Measurements from ENCODE around the gene KCTD11.
A peak's percentile ranks its signal among the peaks of the same experiment; 100 is the strongest.

The KCTD11 gene

DNA sequence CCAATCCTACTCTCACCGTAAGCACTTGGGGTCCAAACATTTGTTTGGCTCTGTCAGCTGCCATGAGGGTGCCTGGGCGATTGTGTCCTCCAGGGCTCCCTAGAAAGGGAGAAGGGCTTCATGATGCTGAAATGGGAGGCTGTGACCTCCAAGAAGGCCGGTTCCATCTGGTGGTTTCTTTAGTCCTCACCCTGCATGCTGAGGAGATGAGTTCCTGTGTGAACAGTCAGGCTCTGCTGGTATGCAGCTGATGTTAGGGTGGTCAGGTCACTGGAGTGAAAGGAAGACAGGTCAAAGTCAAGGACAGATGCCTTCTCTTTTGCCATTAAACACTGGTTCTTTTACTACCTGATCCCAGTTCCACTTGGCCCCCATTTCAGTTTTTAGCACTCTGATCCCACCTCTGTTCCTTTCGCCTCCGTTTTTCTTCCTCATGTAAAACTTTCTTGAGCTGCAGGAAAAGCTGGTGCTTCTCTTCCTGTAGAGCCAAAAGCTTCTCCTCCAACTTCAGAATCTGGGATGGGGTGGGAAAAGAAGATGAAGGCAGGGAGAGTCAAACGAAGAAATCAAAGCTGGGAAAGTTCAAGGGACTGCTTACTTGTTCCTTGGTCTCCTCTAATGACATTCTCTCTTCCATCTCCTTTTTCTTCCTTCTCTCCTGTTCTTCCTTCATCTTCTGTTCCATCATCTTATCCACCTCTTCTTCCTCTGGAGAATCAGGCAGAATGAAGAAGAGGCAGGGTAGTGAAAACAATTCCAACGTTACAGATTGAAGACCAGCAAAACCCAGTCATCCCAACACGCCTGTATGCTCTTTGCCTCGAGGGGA, 37.9 kb upstream of the KCTD11 start:
- Histone ChIP-seq H3K27ac (ENCODE audit: low read depth, low read length) (peak overlapping the region; percentile 95), H3K4me1 (ENCODE audit: insufficient read depth, low read length) (peaks cover 45% of the 10 kb centered on the region)

DNA sequence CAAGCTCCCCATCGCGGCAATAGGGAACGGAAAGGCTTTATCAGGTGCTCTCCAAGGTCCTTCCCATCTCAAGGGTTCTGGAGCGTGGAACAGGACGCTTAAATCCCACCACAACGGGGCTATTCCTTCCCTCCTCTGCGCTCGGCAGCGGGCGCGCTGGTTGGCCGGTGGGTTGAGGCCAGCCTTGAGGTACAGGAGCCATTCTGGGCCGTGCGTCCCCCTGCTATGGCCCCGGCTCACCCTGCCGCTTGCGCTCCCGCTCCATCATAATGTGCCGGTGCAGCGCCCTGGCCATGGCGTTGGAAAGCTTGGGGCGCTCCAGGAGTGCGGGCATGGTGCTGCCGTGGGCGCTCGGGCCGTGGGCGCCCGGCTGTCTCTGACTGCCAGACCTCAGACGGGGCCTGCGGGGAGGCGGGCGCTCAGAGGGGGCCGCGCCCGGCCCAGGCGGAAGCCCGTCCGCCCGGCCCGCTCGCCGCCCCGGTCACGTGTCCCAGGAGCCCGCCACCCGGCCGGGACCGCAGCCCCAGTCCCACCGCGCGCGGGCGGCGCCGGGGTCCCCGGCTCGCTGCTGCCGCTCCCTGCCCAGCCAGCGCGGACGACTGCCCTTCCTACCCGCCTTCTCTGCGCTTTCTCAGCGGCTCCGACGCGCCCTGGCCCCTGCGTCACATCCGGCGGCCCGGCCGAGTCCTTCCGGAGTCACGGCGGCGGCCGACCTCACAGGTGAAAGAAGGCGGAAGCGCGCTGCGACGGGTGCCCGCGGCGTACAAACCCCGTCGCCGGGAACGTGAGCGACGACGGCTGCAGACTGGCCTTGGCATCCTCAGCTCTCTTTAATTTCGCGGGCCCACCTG, 37.0 kb upstream of the KCTD11 start, which contains the start of gene GPS2:
TSS of gene GPS2 (minus strand) at position 642 of the 851 bp plus-strand sequence. CDS start at position 334, 308 bp downstream.
- peaks cover 37% of the 10 kb centered on the region for H3K4me1 ChIP-seq (ENCODE audit: insufficient read depth, low read length)

More for the DNA sequence above, 37.9 kb upstream of the KCTD11 start:
- H3K4me3 ChIP-seq (ENCODE audit: low read depth in 1 of 2, low read length in 2 of 2), result peak overlapping the region; percentile 39 to 77
- H3K27me3 ChIP-seq (ENCODE audit: control insufficient read depth in 1 of 2, insufficient read depth in 2 of 2, low read length in 2 of 2), result no peaks in the 10 kb centered on the region
- peak overlapping the region; percentile 68 for H3K9ac ChIP-seq (ENCODE audit: low read length)
- H3K36me3 ChIP-seq (ENCODE audit: insufficient read depth, low read length), result peaks cover 75% of the 10 kb centered on the region
- H3K9me3 ChIP-seq (ENCODE audit: low read length), result no peaks in the 10 kb centered on the region

DNA sequence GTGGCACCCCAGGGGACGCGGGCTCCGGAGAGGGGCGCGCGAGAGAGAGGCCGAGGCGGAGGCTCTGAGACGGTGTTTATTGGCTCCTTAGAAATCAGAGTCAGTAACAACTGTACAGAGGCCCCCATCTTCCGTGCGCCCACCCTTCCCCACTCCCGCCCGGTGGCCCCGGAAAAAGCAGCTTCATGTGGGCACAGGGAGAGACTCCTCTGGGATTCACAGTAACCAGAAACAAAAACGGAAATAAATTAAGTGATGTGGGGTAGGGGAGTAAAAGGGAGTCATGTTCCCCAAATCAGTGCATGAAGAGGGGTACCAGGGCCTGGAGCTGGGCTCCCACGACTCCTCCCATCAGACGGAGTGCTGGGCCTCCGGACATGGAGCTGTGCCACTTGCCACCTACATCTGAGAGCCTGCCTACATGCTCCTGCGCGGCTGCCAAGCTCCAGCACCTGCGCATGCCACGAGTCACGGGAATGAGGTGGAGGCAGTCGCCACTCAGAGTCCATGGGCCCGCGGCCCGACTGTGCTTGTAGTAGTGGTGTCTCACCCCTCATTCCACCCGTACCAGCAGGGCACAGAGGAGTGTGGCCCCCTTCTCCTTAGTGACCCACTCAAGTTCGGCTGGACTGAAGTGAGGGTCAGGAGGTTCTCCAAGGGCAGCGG, 36.3 kb upstream of the KCTD11 start:
- H3K4me3 ChIP-seq (ENCODE audit: low read depth in 1 of 2, low read length in 2 of 2), result peak overlapping the region; percentile 39 to 77
- peaks cover 31% of the 10 kb centered on the region for H3K4me1 ChIP-seq (ENCODE audit: insufficient read depth, low read length)
- no peaks in the 10 kb centered on the region for H3K9me3 ChIP-seq (ENCODE audit: low read length)
- peaks cover 66% of the 10 kb centered on the region for H3K36me3 ChIP-seq (ENCODE audit: insufficient read depth, low read length)
- no peaks in the 10 kb centered on the region for H3K27me3 ChIP-seq (ENCODE audit: control insufficient read depth in 1 of 2, insufficient read depth in 2 of 2, low read length in 2 of 2)
- H3K9ac ChIP-seq (ENCODE audit: low read length), result peak overlapping the region; percentile 82
- peak overlapping the region; percentile 95 for H3K27ac ChIP-seq (ENCODE audit: low read depth, low read length)

More for the DNA sequence above, 37.0 kb upstream of the KCTD11 start, which contains the start of gene GPS2:
- H3K27me3 ChIP-seq (ENCODE audit: control insufficient read depth in 1 of 2, insufficient read depth in 2 of 2, low read length in 2 of 2), result no peaks in the 10 kb centered on the region
- no peaks in the 10 kb centered on the region for H3K9me3 ChIP-seq (ENCODE audit: low read length)
- peaks cover 68% of the 10 kb centered on the region for H3K36me3 ChIP-seq (ENCODE audit: insufficient read depth, low read length)
- H3K9ac ChIP-seq (ENCODE audit: low read length), result peak within 1 kb of the TSS; percentile 82
- peak within 1 kb of the TSS; percentile 95 for H3K27ac ChIP-seq (ENCODE audit: low read depth, low read length)
- H3K4me3 ChIP-seq (ENCODE audit: low read depth in 1 of 2, low read length in 2 of 2), result peak within 1 kb of the TSS; percentile 39 to 77

DNA sequence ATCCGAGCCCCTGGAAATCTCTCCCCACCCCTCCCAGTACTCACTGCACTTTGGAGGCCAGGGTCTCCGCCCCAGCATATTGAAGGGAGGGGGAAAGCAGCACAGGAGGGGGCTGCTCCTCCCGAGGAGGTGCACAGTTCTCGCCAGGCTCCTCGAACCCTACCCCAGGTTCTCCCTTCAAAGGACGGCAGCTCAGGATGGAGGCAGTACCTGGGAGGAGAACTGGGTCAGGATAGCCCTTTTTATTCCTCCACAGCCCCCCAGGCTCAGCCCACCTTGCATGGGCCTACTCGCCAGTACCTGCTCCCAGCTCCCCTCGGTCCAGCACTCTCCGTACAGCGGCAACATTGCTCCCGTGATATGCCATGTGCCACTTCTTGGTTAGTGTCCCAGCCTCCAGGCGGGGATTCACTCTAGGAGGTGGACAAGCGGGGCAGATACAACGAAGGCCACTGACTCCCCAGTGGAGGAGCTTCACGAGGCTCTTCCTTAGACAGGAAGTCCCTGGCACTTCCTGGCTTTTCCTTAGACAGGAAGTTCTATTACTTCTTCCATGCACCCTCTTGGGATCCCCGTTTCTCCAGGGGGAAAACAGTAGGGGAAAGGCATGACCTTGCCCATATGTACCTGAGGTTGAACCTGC, 34.7 kb upstream of the KCTD11 start:
- no peaks in the 10 kb centered on the region for H3K27me3 ChIP-seq (ENCODE audit: control insufficient read depth in 1 of 2, insufficient read depth in 2 of 2, low read length in 2 of 2)
- no peaks in the 10 kb centered on the region for H3K9me3 ChIP-seq (ENCODE audit: low read length)
- H3K4me3 ChIP-seq (ENCODE audit: low read depth in 1 of 2, low read length in 2 of 2), result no peak overlapping the region
- peaks cover 29% of the 10 kb centered on the region for H3K4me1 ChIP-seq (ENCODE audit: insufficient read depth, low read length)
- no peak overlapping the region for H3K27ac ChIP-seq (ENCODE audit: low read depth, low read length)
- H3K36me3 ChIP-seq (ENCODE audit: insufficient read depth, low read length), result peaks cover 68% of the 10 kb centered on the region
- no peak overlapping the region for H3K9ac ChIP-seq (ENCODE audit: low read length)

DNA sequence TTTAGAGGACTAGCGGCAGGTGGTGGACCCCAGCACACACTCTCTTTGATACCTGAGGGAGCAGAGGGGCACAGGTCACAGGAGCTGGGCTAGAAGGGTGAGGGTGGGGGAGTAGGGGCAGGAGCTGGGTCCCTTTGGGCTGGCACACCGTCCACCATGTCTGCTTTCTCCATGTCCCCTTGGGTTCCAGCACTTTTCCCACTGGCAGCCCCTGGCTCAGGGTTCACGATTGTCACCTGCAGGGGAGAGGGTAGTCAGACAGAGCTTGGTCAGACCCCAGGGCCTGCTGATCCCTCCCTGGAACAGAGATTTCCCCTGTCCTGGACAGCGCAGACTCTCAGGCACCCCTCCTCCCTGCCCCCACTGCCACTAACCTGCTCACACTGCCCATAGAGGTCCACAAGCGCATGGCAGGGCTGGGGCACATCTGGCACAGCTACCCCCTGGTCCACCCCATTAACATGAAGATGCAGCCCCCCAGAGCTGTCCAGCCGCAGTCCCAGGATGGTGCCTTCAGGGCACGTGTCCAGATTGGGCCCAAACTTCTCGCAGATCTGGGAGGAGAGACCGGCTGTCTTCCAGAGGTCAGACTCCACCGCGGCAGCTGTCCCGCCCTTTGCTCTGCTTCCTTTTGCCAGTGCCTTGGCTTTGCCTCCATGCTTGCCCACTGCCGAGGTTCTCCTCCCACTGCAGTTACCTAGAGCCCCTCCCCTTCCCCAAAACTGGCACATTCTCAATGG, 33.7 kb upstream of the KCTD11 start:
- Histone ChIP-seq H3K27me3 (ENCODE audit: control insufficient read depth in 1 of 2, insufficient read depth in 2 of 2, low read length in 2 of 2) (no peaks in the 10 kb centered on the region), H3K9me3 (ENCODE audit: low read length) (no peaks in the 10 kb centered on the region)

DNA sequence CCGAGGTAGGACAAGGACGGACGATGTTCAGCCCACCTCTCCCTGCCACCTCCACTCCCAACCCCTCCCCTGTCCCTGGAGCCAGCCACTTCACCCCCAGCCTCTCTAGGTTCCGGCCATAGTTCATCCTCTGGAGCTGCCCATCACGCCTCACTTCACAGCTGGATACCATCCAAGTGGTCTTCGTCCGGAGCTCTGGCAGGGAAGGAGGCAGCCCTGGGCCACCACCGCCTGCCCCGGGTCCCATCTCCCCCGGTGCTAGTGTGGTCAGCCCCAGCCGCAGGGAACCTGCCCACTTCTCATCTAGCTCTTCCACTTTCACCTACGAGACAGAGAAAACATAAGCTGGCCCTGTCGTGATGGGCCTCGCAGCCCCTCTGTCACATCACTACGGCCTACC, 30.5 kb upstream of the KCTD11 start:
- Histone ChIP-seq H3K4me3 (ENCODE audit: low read depth in 1 of 2, low read length in 2 of 2) (no peak overlapping the region), H3K27me3 (ENCODE audit: control insufficient read depth in 1 of 2, insufficient read depth in 2 of 2, low read length in 2 of 2) (no peaks in the 10 kb centered on the region), H3K9me3 (ENCODE audit: low read length) (no peaks in the 10 kb centered on the region), H3K9ac (ENCODE audit: low read length) (no peak overlapping the region), H3K36me3 (ENCODE audit: insufficient read depth, low read length) (peaks cover 78% of the 10 kb centered on the region), H3K4me1 (ENCODE audit: insufficient read depth, low read length) (no peaks in the 10 kb centered on the region), H3K27ac (ENCODE audit: low read depth, low read length) (no peak overlapping the region)

More for the DNA sequence above, 33.7 kb upstream of the KCTD11 start:
- Histone ChIP-seq H3K9ac (ENCODE audit: low read length) (no peak overlapping the region), H3K36me3 (ENCODE audit: insufficient read depth, low read length) (peaks cover 68% of the 10 kb centered on the region), H3K27ac (ENCODE audit: low read depth, low read length) (no peak overlapping the region), H3K4me1 (ENCODE audit: insufficient read depth, low read length) (peaks cover 19% of the 10 kb centered on the region), H3K4me3 (ENCODE audit: low read depth in 1 of 2, low read length in 2 of 2) (no peak overlapping the region)

DNA sequence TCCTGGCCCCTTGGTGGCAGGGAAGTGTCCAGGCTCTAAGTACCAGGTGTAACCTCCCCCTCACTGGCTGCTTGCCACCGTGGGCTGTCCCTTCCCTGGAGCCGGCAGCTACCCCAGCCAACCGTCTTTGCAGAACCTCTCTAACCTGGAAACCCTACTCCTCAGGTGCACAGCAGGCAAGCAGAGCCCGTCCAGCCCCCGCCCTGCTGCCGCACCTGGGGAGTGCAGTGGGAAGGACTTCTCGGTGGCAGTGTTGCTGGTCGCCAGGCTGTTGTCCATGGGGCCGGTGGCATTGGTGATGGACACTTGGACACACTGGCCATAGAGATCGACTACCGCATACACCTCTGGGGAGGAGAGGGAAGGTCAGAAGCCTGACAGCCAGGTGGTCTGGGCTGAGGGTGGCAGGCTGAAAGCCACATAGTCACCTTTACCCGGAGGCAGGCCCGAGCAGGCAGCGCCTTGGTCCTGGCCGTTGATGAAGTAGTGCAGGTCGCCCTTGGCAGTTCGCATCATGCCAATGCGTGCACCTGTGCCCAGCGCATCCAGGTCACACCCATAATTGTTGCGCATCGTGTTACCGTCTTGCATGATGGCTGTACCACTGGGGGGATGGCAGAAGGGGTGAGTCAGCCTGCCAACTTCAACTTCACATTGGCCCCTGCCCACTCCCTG, 29.3 kb upstream of the KCTD11 start:
- Histone ChIP-seq H3K9ac (ENCODE audit: low read length) (no peak overlapping the region), H3K27me3 (ENCODE audit: control insufficient read depth in 1 of 2, insufficient read depth in 2 of 2, low read length in 2 of 2) (no peaks in the 10 kb centered on the region), H3K4me1 (ENCODE audit: insufficient read depth, low read length) (peaks cover under 1% of the 10 kb centered on the region), H3K36me3 (ENCODE audit: insufficient read depth, low read length) (peaks cover 75% of the 10 kb centered on the region), H3K27ac (ENCODE audit: low read depth, low read length) (no peak overlapping the region), H3K9me3 (ENCODE audit: low read length) (no peaks in the 10 kb centered on the region), H3K4me3 (ENCODE audit: low read depth in 1 of 2, low read length in 2 of 2) (no peak overlapping the region)

DNA sequence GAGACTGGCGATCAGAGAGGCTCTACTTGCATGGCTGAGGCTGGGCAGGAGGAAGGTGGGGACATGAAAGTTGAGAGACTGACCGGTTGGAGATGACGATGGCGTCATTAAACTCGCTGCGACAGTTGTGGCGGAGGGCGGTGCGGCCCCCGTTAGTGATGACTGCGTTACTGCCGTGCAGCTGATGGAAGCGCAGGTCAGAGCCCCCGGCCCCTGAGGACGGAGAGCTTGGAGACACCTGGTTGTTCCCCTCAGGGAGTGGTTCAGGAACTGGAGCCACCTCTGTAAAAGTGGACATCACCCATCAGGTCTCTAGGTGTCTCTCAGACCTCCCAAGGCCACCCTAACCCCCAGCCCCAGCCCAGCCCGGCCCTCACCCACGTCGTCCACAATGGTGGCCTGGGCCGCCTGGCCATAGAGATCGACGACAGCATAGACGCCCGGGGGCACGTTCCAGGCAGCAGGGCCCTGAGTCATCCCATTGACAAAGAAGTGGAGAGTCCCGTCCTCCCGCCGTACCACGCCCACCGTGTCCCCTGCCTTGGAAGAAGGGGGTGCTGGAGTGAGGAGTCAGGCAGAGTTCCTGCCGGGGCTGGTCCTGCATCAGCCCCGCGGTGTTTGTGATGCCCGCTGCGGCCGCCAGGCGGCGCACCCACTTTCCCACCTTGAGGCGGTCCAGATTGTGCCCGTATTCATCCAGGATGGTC, 28.1 kb upstream of the KCTD11 start:
- Histone ChIP-seq H3K27me3 (ENCODE audit: control insufficient read depth in 1 of 2, insufficient read depth in 2 of 2, low read length in 2 of 2) (no peaks in the 10 kb centered on the region), H3K9me3 (ENCODE audit: low read length) (no peaks in the 10 kb centered on the region), H3K9ac (ENCODE audit: low read length) (no peak overlapping the region), H3K27ac (ENCODE audit: low read depth, low read length) (no peak overlapping the region), H3K4me3 (ENCODE audit: low read depth in 1 of 2, low read length in 2 of 2) (no peak overlapping the region), H3K36me3 (ENCODE audit: insufficient read depth, low read length) (peaks cover 63% of the 10 kb centered on the region), H3K4me1 (ENCODE audit: insufficient read depth, low read length) (peaks cover 12% of the 10 kb centered on the region)

DNA sequence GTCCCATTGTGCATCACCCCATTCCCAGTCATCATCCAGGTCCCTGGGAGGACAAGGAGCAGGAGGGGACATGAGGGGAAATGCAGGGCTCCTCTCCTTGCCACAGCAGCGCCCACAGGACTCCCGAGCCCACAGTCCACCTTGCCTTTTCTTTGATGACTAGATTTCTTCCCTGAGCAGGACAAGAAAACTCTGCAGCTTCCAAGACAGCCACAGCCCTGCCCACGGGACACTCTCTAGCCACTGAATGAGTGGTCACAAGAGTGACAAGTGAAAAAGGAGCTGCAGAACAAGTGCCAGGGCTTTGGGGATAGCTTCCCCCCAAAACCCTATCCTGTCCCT, 27.6 kb upstream of the KCTD11 start:
- Histone ChIP-seq H3K9ac (ENCODE audit: low read length) (no peak overlapping the region), H3K27me3 (ENCODE audit: control insufficient read depth in 1 of 2, insufficient read depth in 2 of 2, low read length in 2 of 2) (no peaks in the 10 kb centered on the region), H3K4me3 (ENCODE audit: low read depth in 1 of 2, low read length in 2 of 2) (no peak overlapping the region), H3K36me3 (ENCODE audit: insufficient read depth, low read length) (peaks cover 60% of the 10 kb centered on the region), H3K4me1 (ENCODE audit: insufficient read depth, low read length) (peaks cover 12% of the 10 kb centered on the region), H3K27ac (ENCODE audit: low read depth, low read length) (no peak overlapping the region), H3K9me3 (ENCODE audit: low read length) (no peaks in the 10 kb centered on the region)

All from muscle layer of colon (tissue), 2 donors.